H4 (cell line): Measurements from ENCODE around the gene CCL8. TPM values are rescaled to one million over a fixed set of nuclear protein-coding genes. Genes with fewer than 3 reads are reported as not detected.
A peak's percentile ranks its signal among the peaks of the same experiment; 100 is the strongest.

Source experiments
- DNase-seq: peaks from one replicate; pipeline ENCODE4 v3.0.0-alpha.2; 2015; ENCODE audit warnings: low spot score
- total RNA-seq: library from RNA; depleted of rRNA; stranded (reverse); fragments of >200 nt; shearing (Covaris generic); gene quantifications from 2 replicates; pipeline ENCODE4 v1.2.3, GENCODE V29; 2014; rRNA removed

Gene CCL8
- total RNA-seq, 1 experiment from 2014 or later = not detected

- no peak for DNase-seq
Observed at GRCh38 chr17:34367486-34368195, 48.4 kb downstream of the CCL8 start.

GRCh38 chr17:34368196-34368945 lies 49.1 kb downstream of the CCL8 start:
- DNase-seq = no peak

GRCh38 chr17:34368946-34369500 lies 49.8 kb downstream of the CCL8 start:
- no peak for DNase-seq

GRCh38 chr17:34369571-34369970 lies 50.3 kb downstream of the CCL8 start:
- no peak for DNase-seq

- DNase-seq = no peak
Observed at GRCh38 chr17:34370376-34370996, 51.3 kb downstream of the CCL8 start.

GRCh38 chr17:34370997-34371395 lies 51.8 kb downstream of the CCL8 start:
- peak; percentile 49 for DNase-seq

Other genes starting within 250 kb of the CCL8 start
- 64.2 and 86.8 TPM in 2 replicates for gene CCL2, start 64.2 kb upstream of the CCL8 start, total RNA-seq
- not detected in 2 replicates for gene CCL7, start 49.2 kb upstream of the CCL8 start, total RNA-seq
- not detected in 2 replicates for gene CCL11, start 33.7 kb upstream of the CCL8 start, total RNA-seq
- gene CCL13, start 37.0 kb downstream of the CCL8 start, total RNA-seq = not detected in 2 replicates
- not detected in 2 replicates for gene CCL1, start 43.8 kb downstream of the CCL8 start, total RNA-seq